ENCODE measurements around the gene CMKLR1. TPM values are rescaled to one million over a fixed set of nuclear protein-coding genes. Genes with fewer than 3 reads are reported as not detected.

Gene CMKLR1
- total RNA-seq, 4 donors from 2014 or later: 0.19 to 5.7 (median 2.5) TPM

GRCh38 chr12:108375986-108376663, 37.0 kb upstream of the CMKLR1 start:
- intact Hi-C loops (cut with DNase I): no loop called here
- H3K4me3 ChIP-seq: no peak overlapping the region
- no peak for TF ChIP-seq POLR2A (IDR thresholded peaks at IDR 0.05)
- TF ChIP-seq, protein P1, sequence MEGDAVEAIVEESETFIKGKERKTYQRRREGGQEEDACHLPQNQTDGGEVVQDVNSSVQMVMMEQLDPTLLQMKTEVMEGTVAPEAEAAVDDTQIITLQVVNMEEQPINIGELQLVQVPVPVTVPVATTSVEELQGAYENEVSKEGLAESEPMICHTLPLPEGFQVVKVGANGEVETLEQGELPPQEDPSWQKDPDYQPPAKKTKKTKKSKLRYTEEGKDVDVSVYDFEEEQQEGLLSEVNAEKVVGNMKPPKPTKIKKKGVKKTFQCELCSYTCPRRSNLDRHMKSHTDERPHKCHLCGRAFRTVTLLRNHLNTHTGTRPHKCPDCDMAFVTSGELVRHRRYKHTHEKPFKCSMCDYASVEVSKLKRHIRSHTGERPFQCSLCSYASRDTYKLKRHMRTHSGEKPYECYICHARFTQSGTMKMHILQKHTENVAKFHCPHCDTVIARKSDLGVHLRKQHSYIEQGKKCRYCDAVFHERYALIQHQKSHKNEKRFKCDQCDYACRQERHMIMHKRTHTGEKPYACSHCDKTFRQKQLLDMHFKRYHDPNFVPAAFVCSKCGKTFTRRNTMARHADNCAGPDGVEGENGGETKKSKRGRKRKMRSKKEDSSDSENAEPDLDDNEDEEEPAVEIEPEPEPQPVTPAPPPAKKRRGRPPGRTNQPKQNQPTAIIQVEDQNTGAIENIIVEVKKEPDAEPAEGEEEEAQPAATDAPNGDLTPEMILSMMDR (IDR thresholded peaks at IDR 0.05): no peak
- H3K27ac ChIP-seq: no peak overlapping the region
- WGBS, 2 donors: 39 to 52% methylated on average over 4 of the region's 4 CpGs
- no peaks in the 10 kb centered on the region for H3K27me3 ChIP-seq
- no peaks in the 10 kb centered on the region for H3K36me3 ChIP-seq
- H3K4me1 ChIP-seq: peaks cover 0 to 6% (median 5%) of the 10 kb centered on the region in 3 donors
- DNase-seq: no peak
- peaks cover 0 to 23% (median 10%) of the 10 kb centered on the region in 3 donors for H3K9me3 ChIP-seq

DNA sequence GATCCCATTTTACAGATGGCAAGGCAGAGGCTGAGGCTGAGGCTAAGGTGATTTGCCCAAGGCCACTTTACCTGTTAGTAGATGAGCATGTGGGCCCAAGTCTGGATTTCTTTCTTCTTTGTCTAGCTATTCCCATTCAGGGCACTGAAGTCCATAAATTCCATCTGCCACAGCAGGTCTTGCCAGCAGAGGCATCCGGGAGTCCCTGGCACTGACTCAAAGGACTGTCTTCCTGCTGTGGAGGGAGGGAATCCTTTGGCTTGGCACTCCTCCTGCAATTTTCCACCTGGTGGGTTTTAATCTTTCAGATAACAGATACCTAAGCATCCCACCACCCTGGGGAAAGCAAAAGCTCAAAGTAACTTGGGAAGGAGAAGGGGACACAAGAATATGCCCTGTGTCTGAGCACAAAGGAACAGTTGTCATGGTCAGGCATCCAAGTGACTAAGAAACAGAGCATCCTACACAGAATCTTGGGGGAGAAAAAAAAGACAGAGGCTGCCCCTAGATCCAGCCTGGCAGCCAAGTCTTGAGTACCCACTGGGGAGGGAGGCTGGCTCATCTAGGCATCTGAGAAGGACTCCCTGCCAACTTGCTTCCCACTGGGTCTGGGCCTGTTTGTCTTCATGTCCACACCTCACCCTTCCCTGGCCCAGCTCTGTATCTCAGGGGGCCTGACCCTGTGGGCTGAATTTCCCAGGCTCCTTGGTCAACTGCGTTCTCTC, 35.6 kb upstream of the CMKLR1 start:
- Histone ChIP-seq H3K36me3 (no peaks in the 10 kb centered on the region), H3K9me3 (peaks cover 0 to 23% (median 10%) of the 10 kb centered on the region in 3 donors), H3K4me3 (no peak overlapping the region), H3K27ac (no peak overlapping the region), H3K27me3 (no peaks in the 10 kb centered on the region), H3K4me1 (peaks cover 0 to 6% (median 5%) of the 10 kb centered on the region in 3 donors)
- TF ChIP-seq, protein P1 (IDR thresholded peaks at IDR 0.05): no peak
- TF ChIP-seq POLR2A (IDR thresholded peaks at IDR 0.05): no peak
- WGBS, 2 donors: 58% methylated on average over 2 of the region's 2 CpGs
- intact Hi-C loops (cut with DNase I): no loop called here
- DNase-seq: no peak

DNA sequence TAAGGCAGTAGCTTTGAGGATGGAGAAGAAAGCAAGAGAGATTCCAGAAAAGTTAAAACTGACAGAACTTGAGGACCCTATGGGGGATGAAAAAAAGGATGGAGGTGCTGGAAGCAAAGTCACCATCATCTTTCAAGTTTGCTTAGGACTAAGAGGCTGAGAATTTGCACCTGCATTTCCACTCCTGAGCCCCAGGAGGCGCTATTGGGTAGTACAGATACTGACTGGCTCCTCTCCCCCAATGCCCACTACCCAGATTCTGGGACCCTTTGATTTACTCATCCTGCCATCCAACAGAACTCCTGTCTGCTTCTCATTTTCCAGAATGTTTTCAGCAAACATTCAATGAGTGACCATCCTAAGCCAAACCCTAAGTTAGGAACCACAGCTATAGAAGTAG, 34.0 kb upstream of the CMKLR1 start:
- H3K27me3 ChIP-seq: no peaks in the 10 kb centered on the region
- TF ChIP-seq POLR2A (IDR thresholded peaks at IDR 0.05): no peak
- TF ChIP-seq, protein P1 (IDR thresholded peaks at IDR 0.05): no peak
- intact Hi-C loops (cut with DNase I): no loop called here
- H3K9me3 ChIP-seq: peaks cover 0 to 23% (median 10%) of the 10 kb centered on the region in 3 donors
- no peaks in the 10 kb centered on the region for H3K36me3 ChIP-seq
- peaks cover 0 to 6% (median 5%) of the 10 kb centered on the region in 3 donors for H3K4me1 ChIP-seq
- H3K4me3 ChIP-seq: no peak overlapping the region
- 9 to 16% methylated on average over 1 of the region's 1 CpG for WGBS, 2 donors
- DNase-seq: no peak
- H3K27ac ChIP-seq: no peak overlapping the region

- DNase-seq: no peak
- no peak overlapping the region for H3K27ac ChIP-seq
- intact Hi-C loops (cut with DNase I): no loop called here
Measured at GRCh38 chr12:108371801-108372344, 32.8 kb upstream of the CMKLR1 start.

More at GRCh38 chr12:108371801-108372344, 32.8 kb upstream of the CMKLR1 start:
- Histone ChIP-seq H3K36me3 (no peaks in the 10 kb centered on the region), H3K4me3 (no peak overlapping the region), H3K9me3 (peaks cover 0 to 19% (median 10%) of the 10 kb centered on the region in 3 donors), H3K27me3 (no peaks in the 10 kb centered on the region), H3K4me1 (peaks cover 0 to 6% (median 5%) of the 10 kb centered on the region in 3 donors)
- WGBS, 2 donors: 30 to 53% methylated on average over 6 of the region's 6 CpGs
- TF ChIP-seq, protein P1 (IDR thresholded peaks at IDR 0.05): no peak
- TF ChIP-seq POLR2A (IDR thresholded peaks at IDR 0.05): no peak

All from esophagus squamous epithelium (tissue), 5 donors.